ENCODE results near the gene RBM38.

Gene RBM38

DNA sequence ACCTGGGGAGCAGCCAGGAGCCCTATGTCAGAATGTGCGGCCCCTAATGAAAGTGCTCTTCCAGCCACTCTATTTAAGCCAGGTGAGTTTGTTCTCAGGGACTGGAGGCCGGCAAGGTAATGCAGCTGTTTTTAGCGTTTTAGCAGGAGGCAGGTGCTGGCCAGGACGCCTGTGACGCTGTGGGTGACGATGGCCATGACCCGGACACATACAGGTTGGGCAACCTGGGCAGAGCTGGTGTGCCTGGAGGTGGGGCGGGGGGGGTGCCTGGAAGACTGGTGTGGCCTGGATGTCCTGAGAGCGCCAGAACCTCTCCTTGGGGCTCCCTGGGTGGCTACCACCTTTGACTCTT, 51.7 kb downstream of the RBM38 start:
- no peak for ATAC-seq (replicated peaks)
- Mint-ChIP-seq H3K4me1 (peaks cover 13 to 30% of the 10 kb centered on the region in 2 donors), H3K36me3 (no peaks in the 10 kb centered on the region), H3K9me3 (peaks cover 0 to 1% of the 10 kb centered on the region in 2 donors), H3K4me3 (no peak overlapping the region), H3K27ac (peak overlapping the region; percentile 20), H3K27me3 (no peaks in the 10 kb centered on the region)
- DNase-seq, result no peak

DNA sequence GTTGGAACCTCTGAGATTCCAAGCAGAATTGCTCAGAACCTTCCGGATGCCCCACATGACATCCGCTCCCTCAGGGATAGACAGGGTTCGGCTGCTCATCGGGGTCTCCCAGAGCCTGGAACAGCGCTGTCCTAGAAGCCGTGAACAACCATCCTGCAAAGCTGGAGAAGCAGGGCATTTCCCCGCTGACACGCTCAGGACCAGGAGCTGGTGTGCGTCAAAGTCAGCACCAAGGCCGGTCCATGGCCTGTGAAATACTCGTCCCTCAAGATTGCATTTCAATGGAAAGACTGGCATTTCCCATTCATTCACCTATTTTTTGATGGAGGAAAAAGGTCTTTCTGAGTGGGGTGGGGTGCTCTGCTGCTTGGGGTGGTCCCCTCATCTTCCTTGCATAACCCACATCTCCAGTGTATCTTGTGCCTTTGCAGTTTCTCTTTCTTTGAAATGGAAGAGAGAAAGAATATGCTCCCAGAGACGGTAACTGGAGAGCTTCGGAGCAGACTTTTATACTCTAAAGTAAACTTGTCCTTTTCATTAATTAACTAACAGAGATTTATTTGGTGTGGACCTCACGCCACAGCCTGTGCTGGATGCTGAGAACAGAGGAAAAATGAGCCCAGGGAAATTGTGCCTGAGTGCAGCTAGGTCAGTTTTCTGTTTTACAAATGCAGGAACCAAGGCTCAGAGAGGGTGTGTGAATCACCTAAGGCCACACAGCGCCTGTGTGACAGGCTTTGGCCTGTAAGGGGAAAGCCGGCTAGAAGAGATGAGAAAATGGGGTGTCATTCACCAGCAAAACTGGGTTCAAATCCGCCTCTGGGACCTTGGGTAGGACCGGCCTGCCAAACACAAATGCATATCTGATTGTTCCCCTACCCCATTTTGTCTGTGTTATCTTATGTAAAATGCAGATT, 52.4 kb downstream of the RBM38 start:
- Mint-ChIP-seq H3K4me1 (peaks cover 15 to 34% of the 10 kb centered on the region in 2 donors), H3K4me3 (no peak overlapping the region), H3K27me3 (no peaks in the 10 kb centered on the region), H3K27ac (no peak overlapping the region), H3K9me3 (peaks cover 0 to 1% of the 10 kb centered on the region in 2 donors), H3K36me3 (no peaks in the 10 kb centered on the region)
- no peak for ATAC-seq (replicated peaks)
- DNase-seq, result no peak

DNA sequence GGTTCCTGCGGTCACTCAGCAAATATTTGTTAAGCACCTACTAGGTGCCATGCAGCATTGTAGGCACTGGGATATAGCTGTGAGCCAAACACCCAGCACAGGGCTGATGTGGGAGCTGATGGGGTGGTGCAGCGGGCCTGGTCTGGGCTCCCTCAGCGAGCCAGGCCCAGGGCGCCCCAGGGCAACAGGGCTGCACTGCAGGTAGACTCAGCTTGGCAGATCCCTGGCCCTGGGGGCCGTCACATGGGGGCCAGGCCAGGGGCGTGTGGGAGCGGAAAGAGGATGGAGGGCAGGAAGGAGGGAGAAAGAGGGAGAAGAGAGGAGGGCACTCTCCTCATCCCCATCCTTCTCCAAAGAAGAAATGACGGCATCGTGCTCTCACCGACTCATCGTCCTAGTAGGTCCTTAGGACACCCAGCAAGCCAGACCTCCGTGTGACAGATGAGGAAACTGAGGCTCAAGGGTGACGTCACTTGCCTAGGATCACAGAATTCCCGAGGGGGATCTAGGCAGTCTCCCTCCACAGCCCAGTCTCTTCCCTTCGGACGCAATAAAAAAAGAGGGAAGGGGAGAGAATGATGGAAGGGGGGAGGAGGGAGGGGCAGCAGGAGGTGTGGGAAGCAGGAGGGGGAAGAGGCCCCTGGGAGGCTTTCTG, 53.3 kb downstream of the RBM38 start:
- Mint-ChIP-seq H3K4me1 (peaks cover 20 to 42% of the 10 kb centered on the region in 2 donors), H3K36me3 (no peaks in the 10 kb centered on the region), H3K9me3 (peaks cover 0 to 1% of the 10 kb centered on the region in 2 donors), H3K27me3 (no peaks in the 10 kb centered on the region), H3K27ac (no peak overlapping the region), H3K4me3 (no peak overlapping the region)
- ATAC-seq (replicated peaks) (no peak), DNase-seq (no peak)

DNA sequence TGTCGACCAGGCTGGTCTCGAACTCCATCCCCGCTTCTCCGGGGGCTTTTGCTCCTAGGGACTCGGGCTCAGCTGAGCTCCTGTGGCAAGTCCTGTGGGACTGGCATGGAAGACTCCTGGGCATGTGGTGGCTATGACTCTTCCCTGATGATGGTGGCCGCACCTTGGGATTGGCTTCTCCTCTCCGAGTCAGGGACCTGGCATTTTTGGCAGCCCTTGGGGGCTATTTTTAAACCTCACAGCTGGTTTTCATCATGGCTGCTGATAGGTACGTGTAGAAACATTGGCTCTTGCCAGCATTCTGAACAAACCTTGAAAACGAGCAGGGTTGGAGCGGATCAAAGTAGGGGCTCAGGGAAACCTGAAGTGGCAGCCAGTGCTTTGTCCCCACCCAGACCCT, 54.1 kb downstream of the RBM38 start:
- Mint-ChIP-seq H3K27ac (peak overlapping the region; percentile 56), H3K36me3 (no peaks in the 10 kb centered on the region), H3K4me3 (no peak overlapping the region), H3K9me3 (peaks cover 0 to 1% of the 10 kb centered on the region in 2 donors), H3K4me1 (peaks cover 25 to 42% of the 10 kb centered on the region in 2 donors), H3K27me3 (no peaks in the 10 kb centered on the region)
- ATAC-seq (replicated peaks) (no peak), DNase-seq (no peak)

DNA sequence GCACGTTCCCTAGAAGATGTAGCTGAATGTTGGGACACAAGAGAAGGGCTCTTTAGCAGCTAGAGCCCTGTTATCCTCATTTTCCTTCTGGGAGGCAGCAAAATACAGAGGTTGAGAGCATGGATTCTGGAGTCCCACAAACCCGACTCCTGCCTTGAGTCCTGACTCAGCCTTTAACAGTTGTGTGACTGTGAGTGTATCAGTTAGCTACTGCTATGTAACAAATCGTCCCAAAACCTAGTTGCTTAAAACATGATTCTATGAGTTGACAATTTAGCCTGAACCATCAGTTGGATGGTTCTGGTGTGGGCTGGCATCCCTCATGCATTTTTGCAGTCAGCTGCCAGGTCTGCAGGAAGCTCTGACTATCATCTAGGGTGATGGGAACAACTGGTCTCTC, 54.6 kb downstream of the RBM38 start:
- H3K27ac Mint-ChIP-seq, result no peak overlapping the region
- peaks cover 30 to 42% of the 10 kb centered on the region in 2 donors for H3K4me1 Mint-ChIP-seq
- H3K27me3 Mint-ChIP-seq, result no peaks in the 10 kb centered on the region
- H3K4me3 Mint-ChIP-seq, result no peak overlapping the region
- H3K36me3 Mint-ChIP-seq, result no peaks in the 10 kb centered on the region
- peaks cover 0 to 1% of the 10 kb centered on the region in 2 donors for H3K9me3 Mint-ChIP-seq
- no peak for ATAC-seq (replicated peaks)
- no peak for DNase-seq

DNA sequence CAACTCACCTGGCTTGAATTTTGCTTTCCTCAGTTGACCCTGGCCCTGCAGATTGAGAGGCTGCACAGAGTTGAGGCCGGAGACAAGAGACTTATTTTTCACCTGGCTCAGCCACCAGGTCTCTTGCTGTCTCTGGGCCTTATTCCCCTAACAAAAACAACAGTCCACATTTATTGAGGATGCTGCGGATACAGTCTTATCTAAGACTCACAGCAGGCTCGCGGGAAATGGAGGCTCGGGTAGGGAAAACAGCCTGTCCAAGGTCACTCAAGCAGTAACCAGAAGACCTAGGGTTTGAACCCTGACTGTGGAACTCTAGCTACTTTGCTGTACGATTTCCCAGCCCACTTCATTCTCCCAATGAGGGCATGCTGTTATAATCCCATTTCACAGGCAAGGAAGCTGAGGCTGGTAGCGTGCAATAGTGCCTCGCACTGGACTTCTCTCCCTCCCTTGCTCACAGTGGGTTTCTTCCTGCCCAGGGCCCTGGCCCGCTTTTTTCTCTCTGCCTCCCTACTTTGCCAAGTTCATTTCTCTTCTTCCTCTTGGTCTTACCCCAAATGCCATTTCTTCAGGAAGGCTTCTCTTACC, 57.7 kb downstream of the RBM38 start:
- Mint-ChIP-seq H3K27me3 (no peaks in the 10 kb centered on the region), H3K9me3 (peaks cover 0 to 3% of the 10 kb centered on the region in 2 donors), H3K4me1 (peaks cover 49 to 58% of the 10 kb centered on the region in 2 donors), H3K4me3 (no peak overlapping the region), H3K27ac (no peak overlapping the region), H3K36me3 (peaks cover 0 to 4% of the 10 kb centered on the region in 2 donors)
- ATAC-seq (replicated peaks) (no peak), DNase-seq (no peak)

DNA sequence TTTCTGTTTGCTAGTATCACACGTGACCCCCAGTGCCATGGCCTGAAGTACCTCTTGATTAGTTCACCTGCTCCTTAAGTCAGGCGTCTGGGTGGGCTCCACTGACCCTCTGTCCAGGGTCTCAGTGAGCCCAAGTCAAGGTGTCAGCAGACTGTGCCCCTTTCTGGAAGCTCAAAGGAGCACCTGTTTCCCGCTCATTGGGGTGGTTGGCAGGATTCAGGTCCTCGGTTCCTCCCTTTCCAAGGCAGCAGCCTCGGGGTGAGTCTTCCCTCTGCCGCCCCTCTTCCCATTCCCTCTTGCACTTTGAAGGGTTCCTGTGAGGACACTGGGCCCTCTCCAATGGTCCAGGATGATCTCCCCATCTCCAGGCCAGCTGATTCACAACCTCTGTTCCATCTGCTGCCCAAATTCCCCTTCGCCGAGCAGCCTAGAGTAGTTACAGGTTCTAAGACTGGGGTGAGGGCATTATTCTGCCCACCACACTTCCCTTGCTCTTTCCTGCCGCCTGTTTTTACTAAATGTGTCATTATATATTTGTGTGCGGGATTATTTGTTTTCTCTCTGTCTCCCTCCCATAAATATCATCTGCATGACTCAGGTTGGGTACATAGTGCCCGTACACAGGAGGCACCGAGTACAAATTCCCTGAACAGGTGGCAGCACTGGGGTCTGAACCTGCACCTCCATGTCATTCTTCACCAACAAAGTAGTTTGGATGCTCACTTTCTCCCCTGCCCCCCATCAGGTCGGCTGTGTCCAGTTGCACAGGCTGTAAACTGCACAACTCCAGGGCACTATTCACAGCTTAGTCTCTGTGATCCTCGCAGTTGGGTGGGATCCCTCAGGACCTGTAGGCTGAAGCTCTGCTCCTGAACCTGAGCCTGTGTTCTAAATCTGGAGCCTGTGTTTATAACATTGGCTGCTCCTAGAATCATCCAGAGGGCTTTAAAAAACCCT, 58.5 kb downstream of the RBM38 start:
- Mint-ChIP-seq H3K4me3 (no peak overlapping the region), H3K4me1 (peaks cover 51 to 63% of the 10 kb centered on the region in 2 donors), H3K36me3 (peaks cover 0 to 4% of the 10 kb centered on the region in 2 donors), H3K27ac (no peak overlapping the region), H3K27me3 (no peaks in the 10 kb centered on the region), H3K9me3 (peaks cover 0 to 3% of the 10 kb centered on the region in 2 donors)
- peak in 1 of 2 donors; percentile 7 for ATAC-seq (replicated peaks)
- DNase-seq, result no peak

DNA sequence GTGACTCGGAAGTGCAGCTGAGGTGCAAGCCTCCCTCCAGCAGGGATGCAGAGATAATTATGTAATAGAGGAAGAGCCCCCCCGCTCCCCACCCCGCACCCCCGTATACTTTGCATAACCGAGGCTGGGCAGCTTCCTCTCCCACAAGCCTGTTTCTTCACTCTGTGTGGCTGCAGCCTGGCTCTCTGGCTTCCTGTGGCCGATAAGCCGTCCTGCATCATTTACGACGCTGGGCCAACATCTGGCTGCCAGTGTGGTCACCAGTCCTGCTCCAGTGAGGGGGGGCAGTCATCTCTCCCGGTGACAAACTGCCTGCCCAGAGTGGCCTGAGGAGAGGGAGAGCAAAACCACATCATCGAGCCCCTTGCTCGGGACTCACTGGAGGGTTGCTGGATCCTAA, 59.2 kb downstream of the RBM38 start:
- no peak for DNase-seq
- Mint-ChIP-seq H3K27me3 (no peaks in the 10 kb centered on the region), H3K9me3 (peaks cover 0 to 3% of the 10 kb centered on the region in 2 donors), H3K4me1 (peaks cover 50 to 58% of the 10 kb centered on the region in 2 donors), H3K36me3 (peaks cover 0 to 4% of the 10 kb centered on the region in 2 donors), H3K4me3 (peak overlapping the region; percentile 72 to 74), H3K27ac (peak overlapping the region; percentile 83)
- peak; percentile 62 to 66 for ATAC-seq (replicated peaks)

DNA sequence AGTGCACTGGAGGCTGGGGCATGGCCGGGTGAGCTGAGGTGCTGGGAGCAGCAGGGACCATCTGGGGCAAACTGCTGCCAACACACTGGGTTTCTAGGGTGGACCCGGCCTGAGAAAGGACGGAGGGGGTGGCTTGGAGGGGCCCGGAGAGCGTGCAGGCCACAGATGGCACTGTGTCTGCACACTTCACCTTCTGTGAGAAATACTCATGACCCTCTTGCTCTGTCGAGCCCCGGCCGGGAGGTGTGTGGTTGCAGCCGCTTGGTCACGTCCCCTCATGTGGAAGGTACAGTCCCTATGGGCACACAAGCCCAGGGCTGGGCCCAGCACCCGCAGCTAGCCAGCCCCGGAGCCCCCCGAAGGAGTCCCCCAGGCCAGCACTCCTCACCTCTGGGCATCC, 59.7 kb downstream of the RBM38 start:
- peaks cover 0 to 4% of the 10 kb centered on the region in 2 donors for H3K36me3 Mint-ChIP-seq
- peaks cover 50 to 58% of the 10 kb centered on the region in 2 donors for H3K4me1 Mint-ChIP-seq
- DNase-seq (no peak), ATAC-seq (replicated peaks) (peak; percentile 44 to 58)
- peak overlapping the region; percentile 72 to 74 for H3K4me3 Mint-ChIP-seq
- H3K27ac Mint-ChIP-seq, result peak overlapping the region; percentile 83
- no peaks in the 10 kb centered on the region for H3K27me3 Mint-ChIP-seq
- H3K9me3 Mint-ChIP-seq, result peaks cover 0 to 2% of the 10 kb centered on the region in 2 donors

DNA sequence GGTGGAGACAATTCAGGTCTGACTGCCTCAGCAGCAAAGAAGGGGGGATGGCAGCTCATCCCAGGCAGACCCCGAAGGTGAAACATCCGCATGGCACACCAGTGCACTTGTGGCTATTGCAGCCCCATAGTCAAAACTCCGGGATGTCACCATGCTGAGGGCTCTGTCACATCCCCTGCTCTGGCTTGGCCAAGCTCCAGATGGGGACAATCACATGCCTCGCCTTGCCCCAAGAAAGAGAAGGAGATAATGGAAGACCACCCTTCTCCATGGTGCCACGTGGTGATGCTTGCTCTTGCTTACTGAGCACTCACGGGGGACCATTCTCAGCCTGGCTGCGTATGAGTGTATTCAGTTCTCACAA, 60.2 kb downstream of the RBM38 start:
- no peak overlapping the region for H3K27ac Mint-ChIP-seq
- peaks cover 48 to 61% of the 10 kb centered on the region in 2 donors for H3K4me1 Mint-ChIP-seq
- ATAC-seq (replicated peaks), result no peak
- H3K36me3 Mint-ChIP-seq, result peaks cover 0 to 4% of the 10 kb centered on the region in 2 donors
- no peak for DNase-seq
- H3K4me3 Mint-ChIP-seq, result peak overlapping the region in 1 of 2 donors; percentile 52
- H3K9me3 Mint-ChIP-seq, result peaks cover 0 to 2% of the 10 kb centered on the region in 2 donors
- H3K27me3 Mint-ChIP-seq, result no peaks in the 10 kb centered on the region

DNA sequence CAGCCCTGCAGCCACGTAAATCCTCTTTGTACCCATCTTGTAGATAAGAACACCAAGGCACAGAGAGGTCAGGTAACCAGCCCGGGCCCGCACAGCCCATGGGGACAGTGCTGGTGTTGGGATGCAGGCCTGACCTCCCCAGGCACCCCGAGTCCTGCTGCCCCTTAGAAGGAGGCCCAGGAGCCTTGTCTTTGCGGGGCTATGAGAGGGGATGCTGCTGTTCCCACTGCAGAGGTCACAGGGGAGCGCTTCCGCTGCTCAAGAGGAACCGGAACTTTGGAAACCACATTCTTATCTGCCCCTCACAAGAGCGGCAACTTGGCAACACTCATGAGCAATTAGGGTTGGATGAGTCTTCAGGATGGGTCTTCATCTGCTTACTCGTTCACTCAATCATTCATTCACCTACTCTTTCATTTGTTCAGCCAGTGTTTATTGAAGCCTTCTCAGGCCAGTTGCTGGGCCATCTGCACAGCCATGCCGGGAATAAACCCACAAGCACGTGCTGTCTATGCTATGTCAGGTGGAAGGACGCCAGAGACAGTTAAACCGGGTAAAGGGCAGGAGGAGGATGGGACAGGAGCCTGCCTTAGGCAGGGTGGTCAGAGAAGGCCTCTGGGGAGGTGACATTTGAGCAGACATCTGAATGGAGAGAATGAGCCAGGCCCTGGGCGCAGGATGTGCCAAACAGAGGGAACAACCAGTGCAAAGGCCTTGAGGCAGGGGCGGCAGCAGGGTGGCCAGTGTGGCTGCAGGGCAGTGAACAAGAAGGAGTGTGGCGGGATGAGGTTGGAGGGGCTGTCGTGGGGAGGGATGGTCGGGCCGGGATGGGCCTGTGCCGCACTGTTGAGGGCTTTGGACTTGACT, 60.8 kb downstream of the RBM38 start:
- ATAC-seq (replicated peaks) (peak; percentile 70 to 77), DNase-seq (no peak)
- Mint-ChIP-seq H3K9me3 (peaks cover 0 to 2% of the 10 kb centered on the region in 2 donors), H3K4me3 (peak overlapping the region; percentile 14 to 29), H3K36me3 (peaks cover 0 to 4% of the 10 kb centered on the region in 2 donors), H3K27ac (peak overlapping the region; percentile 56), H3K27me3 (no peaks in the 10 kb centered on the region), H3K4me1 (peaks cover 48 to 64% of the 10 kb centered on the region in 2 donors)

DNA sequence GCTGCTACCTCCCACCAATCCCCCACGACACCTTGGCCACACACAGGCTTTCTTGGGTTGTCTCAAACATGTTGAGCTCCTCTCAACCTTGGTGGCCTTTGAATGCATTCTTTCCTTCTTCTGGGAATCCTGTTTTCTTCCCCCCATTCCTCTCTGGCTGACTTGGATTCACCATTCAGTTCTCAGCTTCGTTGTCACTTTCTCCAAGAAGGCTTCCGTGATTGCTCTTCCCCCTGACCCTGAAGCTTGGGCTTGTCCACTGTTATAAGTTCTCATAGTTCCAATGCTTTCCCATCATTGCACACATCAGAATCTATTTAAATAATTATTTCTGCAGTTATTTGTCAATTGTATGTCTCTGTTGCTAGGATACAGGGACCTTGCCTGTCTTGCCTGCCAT, 64.2 kb downstream of the RBM38 start:
- DNase-seq (no peak), ATAC-seq (replicated peaks) (no peak)
- H3K4me3 Mint-ChIP-seq, result no peak overlapping the region
- no peaks in the 10 kb centered on the region for H3K27me3 Mint-ChIP-seq
- H3K27ac Mint-ChIP-seq, result peak overlapping the region; percentile 4
- H3K4me1 Mint-ChIP-seq, result peaks cover 33 to 41% of the 10 kb centered on the region in 2 donors
- peaks cover 0 to 2% of the 10 kb centered on the region in 2 donors for H3K9me3 Mint-ChIP-seq
- H3K36me3 Mint-ChIP-seq, result peaks cover 0 to 4% of the 10 kb centered on the region in 2 donors

DNA sequence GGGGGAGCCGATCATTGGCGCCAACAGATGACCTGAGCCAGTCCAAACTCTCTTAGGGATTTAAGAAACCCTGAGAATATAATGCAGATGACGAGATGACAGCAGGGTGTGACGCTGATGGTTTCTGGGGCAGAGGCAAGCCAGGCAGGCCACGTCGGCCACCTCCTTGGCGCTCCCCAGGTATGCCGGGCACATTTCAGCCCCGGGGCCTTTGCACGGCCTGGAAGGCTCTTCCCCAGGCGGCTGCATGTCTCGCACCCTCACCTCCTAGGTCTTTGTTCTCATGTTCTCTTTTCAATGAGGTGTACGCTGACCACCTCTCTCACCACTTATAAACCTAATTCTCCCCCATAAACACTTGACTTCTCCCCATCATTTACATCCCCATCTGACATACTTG, 64.9 kb downstream of the RBM38 start:
- Mint-ChIP-seq H3K9me3 (peaks cover 0 to 2% of the 10 kb centered on the region in 2 donors), H3K4me3 (peak overlapping the region in 1 of 2 donors; percentile 5), H3K36me3 (peaks cover 0 to 4% of the 10 kb centered on the region in 2 donors), H3K27me3 (no peaks in the 10 kb centered on the region), H3K27ac (peak overlapping the region; percentile 9), H3K4me1 (peaks cover 29 to 34% of the 10 kb centered on the region in 2 donors)
- ATAC-seq (replicated peaks), result no peak
- DNase-seq, result no peak
